ENCODE data around the gene KRTAP21-3.

DNA sequence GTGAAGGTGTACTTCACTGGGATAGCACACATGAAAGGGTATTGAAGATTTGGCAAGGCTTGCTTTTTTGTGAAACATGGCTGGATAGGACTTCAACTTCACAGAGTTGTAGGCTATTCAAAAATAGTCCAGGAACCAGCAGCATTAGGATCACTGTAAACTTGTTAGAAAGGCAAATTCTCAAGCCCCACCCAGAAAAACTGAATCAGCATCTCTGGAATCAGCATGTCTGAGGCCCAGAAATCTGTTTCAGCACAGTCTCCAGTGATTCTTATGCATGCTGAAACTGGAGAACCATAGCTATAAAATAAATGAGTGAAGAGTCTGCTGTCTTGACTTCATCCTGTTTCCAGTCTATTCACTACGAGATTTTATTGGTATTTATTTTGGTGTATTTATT, 8.1 kb upstream of the KRTAP21-3 start:
- TF ChIP-seq, protein P1, sequence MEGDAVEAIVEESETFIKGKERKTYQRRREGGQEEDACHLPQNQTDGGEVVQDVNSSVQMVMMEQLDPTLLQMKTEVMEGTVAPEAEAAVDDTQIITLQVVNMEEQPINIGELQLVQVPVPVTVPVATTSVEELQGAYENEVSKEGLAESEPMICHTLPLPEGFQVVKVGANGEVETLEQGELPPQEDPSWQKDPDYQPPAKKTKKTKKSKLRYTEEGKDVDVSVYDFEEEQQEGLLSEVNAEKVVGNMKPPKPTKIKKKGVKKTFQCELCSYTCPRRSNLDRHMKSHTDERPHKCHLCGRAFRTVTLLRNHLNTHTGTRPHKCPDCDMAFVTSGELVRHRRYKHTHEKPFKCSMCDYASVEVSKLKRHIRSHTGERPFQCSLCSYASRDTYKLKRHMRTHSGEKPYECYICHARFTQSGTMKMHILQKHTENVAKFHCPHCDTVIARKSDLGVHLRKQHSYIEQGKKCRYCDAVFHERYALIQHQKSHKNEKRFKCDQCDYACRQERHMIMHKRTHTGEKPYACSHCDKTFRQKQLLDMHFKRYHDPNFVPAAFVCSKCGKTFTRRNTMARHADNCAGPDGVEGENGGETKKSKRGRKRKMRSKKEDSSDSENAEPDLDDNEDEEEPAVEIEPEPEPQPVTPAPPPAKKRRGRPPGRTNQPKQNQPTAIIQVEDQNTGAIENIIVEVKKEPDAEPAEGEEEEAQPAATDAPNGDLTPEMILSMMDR (IDR thresholded peaks at IDR 0.05): no peak
- TF ChIP-seq ZFX (IDR thresholded peaks at IDR 0.05; ENCODE audit: borderline replicate concordance): no peak
